Fibroblast of pulmonary artery (primary cell): ENCODE measurements around the gene FRA10AC1.

Experiments
- DNase-seq: peaks from one replicate; pipeline ENCODE4 v3.0.0-alpha.2; 2010; ENCODE audit warnings: low read depth
- H3K4me3 ChIP-seq: replicated peaks from 2 replicates; pipeline ENCODE4 v1.5.1; 2011; ENCODE audit warnings: low read depth, mild to moderate bottlenecking, control low read depth, low read length, moderate library complexity
- TF ChIP-seq, protein P1 (sequence below): IDR thresholded peaks from 2 replicates; pipeline ENCODE4 v1.5.1; 2011; ENCODE audit warnings: mild to moderate bottlenecking, control low read depth, low read length, inconsistent platforms; ENCODE audit errors: missing control alignments

The FRA10AC1 gene

GRCh38 chr10:93718937-93719725, 16.7 kb upstream of the FRA10AC1 start:
- peak; percentile 3 for DNase-seq
- TF ChIP-seq, protein P1, sequence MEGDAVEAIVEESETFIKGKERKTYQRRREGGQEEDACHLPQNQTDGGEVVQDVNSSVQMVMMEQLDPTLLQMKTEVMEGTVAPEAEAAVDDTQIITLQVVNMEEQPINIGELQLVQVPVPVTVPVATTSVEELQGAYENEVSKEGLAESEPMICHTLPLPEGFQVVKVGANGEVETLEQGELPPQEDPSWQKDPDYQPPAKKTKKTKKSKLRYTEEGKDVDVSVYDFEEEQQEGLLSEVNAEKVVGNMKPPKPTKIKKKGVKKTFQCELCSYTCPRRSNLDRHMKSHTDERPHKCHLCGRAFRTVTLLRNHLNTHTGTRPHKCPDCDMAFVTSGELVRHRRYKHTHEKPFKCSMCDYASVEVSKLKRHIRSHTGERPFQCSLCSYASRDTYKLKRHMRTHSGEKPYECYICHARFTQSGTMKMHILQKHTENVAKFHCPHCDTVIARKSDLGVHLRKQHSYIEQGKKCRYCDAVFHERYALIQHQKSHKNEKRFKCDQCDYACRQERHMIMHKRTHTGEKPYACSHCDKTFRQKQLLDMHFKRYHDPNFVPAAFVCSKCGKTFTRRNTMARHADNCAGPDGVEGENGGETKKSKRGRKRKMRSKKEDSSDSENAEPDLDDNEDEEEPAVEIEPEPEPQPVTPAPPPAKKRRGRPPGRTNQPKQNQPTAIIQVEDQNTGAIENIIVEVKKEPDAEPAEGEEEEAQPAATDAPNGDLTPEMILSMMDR, result no peak
- H3K4me3 ChIP-seq, result no peak overlapping the region

DNA sequence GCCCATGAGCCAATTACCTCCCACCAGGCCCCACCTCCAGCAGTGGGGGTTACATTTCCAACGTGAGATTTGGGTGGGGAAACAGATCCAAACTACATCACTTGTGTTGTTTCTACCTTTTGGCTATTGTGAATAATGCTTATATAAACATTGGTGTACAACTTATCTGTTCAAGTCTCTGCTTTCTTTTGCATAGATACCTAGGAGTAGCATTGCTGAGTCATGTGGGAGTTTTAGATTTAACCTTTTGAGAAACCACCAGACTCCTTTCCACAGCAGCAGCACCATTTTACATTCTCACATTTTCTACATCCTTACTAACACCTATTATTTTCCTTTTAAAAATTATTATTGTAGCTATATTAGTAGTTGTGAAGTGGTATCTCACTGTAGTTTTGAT, 14.4 kb upstream of the FRA10AC1 start:
- TF ChIP-seq, protein P1, result no peak
- DNase-seq, result no peak
- no peak overlapping the region for H3K4me3 ChIP-seq

- no peak overlapping the region for H3K4me3 ChIP-seq
- DNase-seq, result no peak
- TF ChIP-seq, protein P1, result no peak
Measured at GRCh38 chr10:93715345-93715744, 13.0 kb upstream of the FRA10AC1 start.

DNA sequence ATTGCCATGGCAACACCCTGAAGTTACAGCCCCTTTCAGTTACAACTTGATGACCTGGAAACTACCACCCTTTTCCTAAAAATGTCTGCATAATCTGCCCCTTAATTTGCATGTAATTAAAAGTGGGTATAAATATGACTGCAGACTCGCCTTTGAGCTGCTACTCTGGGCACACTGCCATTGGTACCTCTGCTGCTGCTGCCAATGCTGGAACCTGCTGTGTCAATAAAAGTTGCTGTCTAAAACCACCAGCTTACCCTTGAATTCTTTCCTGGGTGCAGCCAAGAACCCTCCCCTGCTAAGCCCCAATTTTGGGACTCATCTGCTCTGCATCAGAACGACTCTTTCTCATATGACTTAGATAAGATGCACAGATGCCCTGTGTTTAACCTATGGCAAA, 10.2 kb upstream of the FRA10AC1 start:
- TF ChIP-seq, protein P1, result no peak
- H3K4me3 ChIP-seq, result no peak overlapping the region
- no peak for DNase-seq

- TF ChIP-seq, protein P1, result no peak
- no peak overlapping the region for H3K4me3 ChIP-seq
- DNase-seq, result peak; percentile 4
Measured at GRCh38 chr10:93711891-93712290, 9.5 kb upstream of the FRA10AC1 start.

GRCh38 chr10:93710333-93710909, 8.0 kb upstream of the FRA10AC1 start:
- DNase-seq, result no peak
- H3K4me3 ChIP-seq, result no peak overlapping the region
- TF ChIP-seq, protein P1, result no peak

DNA sequence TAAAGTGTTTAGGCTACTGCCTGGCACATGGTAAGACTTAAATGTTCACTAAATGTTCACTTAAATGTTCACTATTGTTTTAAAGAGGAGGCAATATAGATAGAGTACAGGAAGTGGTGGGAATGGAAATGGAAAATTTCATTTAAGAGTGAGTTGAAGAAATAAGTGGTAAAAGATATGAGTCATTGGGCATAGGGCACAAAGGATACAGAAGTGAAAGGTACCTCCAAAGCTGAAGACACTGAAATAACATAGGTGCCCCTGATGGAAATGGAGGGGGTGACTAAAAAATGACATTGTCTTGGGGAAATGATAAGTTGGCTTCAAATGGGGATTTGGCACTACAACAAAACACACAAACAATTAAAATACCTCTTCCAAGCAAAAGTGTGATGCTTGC, 5.2 kb upstream of the FRA10AC1 start:
- no peak for DNase-seq
- H3K4me3 ChIP-seq, result no peak overlapping the region
- TF ChIP-seq, protein P1, result no peak
